Stimulated activated CD8-positive, alpha-beta memory T cell treated with anti-CD3 and anti-CD28 coated beads, Interleukin-4, amount 100 ng/mL, for 4 hours (primary cell): ENCODE data around the gene JAZF1.

ENCODE experiments used
- DNase-seq, 2 donors: peaks; one replicate each; pipeline ENCODE4 v3.0.0-alpha.2; 2020; ENCODE audit warnings: low read depth in 2 of 2, low spot score in 1 of 2

The JAZF1 gene

DNA sequence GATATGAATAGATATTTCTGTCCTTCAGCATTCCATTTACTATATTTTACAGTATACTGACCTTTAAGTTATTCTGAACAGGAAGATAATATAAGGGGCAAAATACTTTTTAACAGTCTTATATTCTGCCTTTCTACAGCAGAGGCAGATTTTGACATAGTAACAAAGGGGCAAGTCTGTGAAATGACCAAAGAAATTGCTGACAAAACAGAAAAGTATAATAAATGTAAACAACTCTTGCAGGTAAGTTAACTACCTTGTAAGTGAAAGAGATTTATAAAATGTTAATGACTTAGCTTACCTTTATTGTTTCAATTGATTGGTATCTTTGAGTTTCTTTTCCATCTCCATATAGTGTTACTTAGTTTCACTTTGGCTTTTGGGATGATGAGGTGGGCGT, 384.6 kb downstream of the JAZF1 start:
- no peak for DNase-seq

- no peak for DNase-seq
Measured at GRCh38 chr7:27793780-27794179, 386.8 kb downstream of the JAZF1 start.

GRCh38 chr7:27788437-27788836, 392.2 kb downstream of the JAZF1 start:
- no peak for DNase-seq

DNA sequence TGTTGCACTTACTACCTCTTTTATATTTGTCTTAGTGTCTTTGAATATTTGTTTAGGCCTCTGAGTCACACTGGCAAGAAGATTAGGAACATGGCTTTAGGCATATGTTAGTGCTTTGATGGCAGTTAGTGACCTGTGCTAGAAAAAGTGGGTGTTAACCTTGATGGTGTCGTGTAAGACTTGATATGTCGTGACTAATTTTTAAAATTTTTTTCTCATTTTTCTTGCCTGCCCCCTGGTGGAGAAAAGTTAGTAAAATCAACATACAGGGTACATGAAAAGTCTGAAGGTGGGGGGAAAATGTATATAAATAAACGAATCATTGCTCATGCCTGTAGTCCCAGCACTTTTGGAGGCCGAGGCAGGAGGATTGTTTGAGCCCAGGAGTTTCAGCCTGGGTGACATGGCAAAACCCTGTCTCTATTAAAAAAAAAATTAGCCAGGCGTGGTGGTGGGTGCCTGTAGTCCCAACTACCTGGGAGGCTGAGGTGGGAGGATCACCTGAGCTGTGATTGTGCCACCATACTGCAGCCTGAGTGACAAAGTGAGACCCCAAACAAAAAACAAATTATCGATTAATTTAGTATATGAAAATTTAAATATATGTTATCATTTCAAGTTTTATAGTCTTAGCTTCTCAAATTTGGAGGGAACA, 396.1 kb downstream of the JAZF1 start:
- no peak for DNase-seq

GRCh38 chr7:27782849-27783248, 397.7 kb downstream of the JAZF1 start:
- no peak for DNase-seq

DNA sequence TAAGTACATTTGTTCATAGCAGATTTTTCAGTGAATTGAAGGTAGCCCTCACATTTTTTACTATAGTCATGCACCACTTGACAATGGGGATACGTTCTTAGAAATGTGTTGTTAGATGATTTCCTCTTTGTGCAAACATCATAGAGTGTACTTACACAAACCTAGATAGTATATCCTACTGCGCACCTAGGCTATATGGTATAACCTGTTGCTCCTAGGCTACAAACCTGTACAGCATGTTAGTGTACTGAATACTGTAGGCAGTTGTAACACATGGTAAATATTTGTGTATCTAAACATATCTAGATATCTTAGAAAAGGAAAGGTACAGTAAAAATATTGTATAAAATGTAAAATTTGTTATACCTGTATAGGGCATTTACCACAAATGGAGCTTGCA, 399.4 kb downstream of the JAZF1 start:
- no peak for DNase-seq
